ENCODE results near the gene SVOPL. TPM values are rescaled to one million over a fixed set of nuclear protein-coding genes. Genes with fewer than 3 reads are reported as not detected.

SVOPL gene
- total RNA-seq, 1 experiment from 2014 or later: not detected

- no peak for TF ChIP-seq SIN3A (IDR thresholded peaks at IDR 0.05; ENCODE audit: borderline replicate concordance, insufficient read depth, low read depth, low read length)
- no peak for TF ChIP-seq REST (IDR thresholded peaks at IDR 0.05; ENCODE audit: insufficient read depth in 1 of 2, low read depth in 2 of 2, low read length in 1 of 2)
- TF ChIP-seq TCF7L2 (IDR thresholded peaks at IDR 0.05; ENCODE audit: low read depth, low read length): no peak
- no peak for TF ChIP-seq CTCF (IDR thresholded peaks at IDR 0.05)
- no peak for TF ChIP-seq POLR2AphosphoS5 (IDR thresholded peaks at IDR 0.05; ENCODE audit: low read depth, low read length)
- no peaks in the 10 kb centered on the region for H3K36me3 ChIP-seq (ENCODE audit: control insufficient read depth, insufficient read depth, low read length)
- H3K27me3 ChIP-seq (ENCODE audit: control insufficient read depth, insufficient read depth, low read length): peaks cover 17% of the 10 kb centered on the region
- POLR2A ChIA-PET: no interaction called here
- in situ Hi-C loops (cut with HindIII; ENCODE audit: low pct_unique_long_range_greater_than_20kb, low sequenced_read_pairs): no loop called here
- no peaks in the 10 kb centered on the region for H3K9me3 ChIP-seq (ENCODE audit: control insufficient read depth, insufficient read depth, low read depth, low read length)
- CTCF ChIA-PET: no interaction called here
- no peak overlapping the region for H3K4me3 ChIP-seq (ENCODE audit: low read depth in 2 of 2, low read length in 2 of 2)
- intact Hi-C loops (cut with micrococcal nuclease; ENCODE audit: unreplicated experiment): no loop called here
- ATAC-seq (no peak), DNase-seq (ENCODE audit: low read depth, low spot score) (no peak)
- H3K4me1 ChIP-seq (ENCODE audit: control insufficient read depth, insufficient read depth, low read length): peaks cover 6% of the 10 kb centered on the region; the same call in 1 of the 2 replicates
- H3K27ac ChIP-seq (ENCODE audit: low read length): no peak overlapping the region
- no TSS peak for BruUV-seq (replicated peaks)
Observed at GRCh38 chr7:138669364-138669763, 31.8 kb downstream of the SVOPL start.

GRCh38 chr7:138668946-138669345 is 32.2 kb downstream of the SVOPL start:
- H3K9me3 ChIP-seq (ENCODE audit: control insufficient read depth, insufficient read depth, low read depth, low read length): no peaks in the 10 kb centered on the region
- no TSS peak for BruUV-seq (replicated peaks)
- no peak overlapping the region for H3K27ac ChIP-seq (ENCODE audit: low read length)
- peaks cover 6% of the 10 kb centered on the region; the same call in 1 of the 2 replicates for H3K4me1 ChIP-seq (ENCODE audit: control insufficient read depth, insufficient read depth, low read length)
- in situ Hi-C loops (cut with HindIII; ENCODE audit: low pct_unique_long_range_greater_than_20kb, low sequenced_read_pairs): no loop called here
- DNase-seq (ENCODE audit: low read depth, low spot score): no peak
- TF ChIP-seq REST (IDR thresholded peaks at IDR 0.05; ENCODE audit: insufficient read depth in 1 of 2, low read depth in 2 of 2, low read length in 1 of 2) (no peak), TCF7L2 (IDR thresholded peaks at IDR 0.05; ENCODE audit: low read depth, low read length) (no peak), CTCF (IDR thresholded peaks at IDR 0.05) (no peak), POLR2AphosphoS5 (IDR thresholded peaks at IDR 0.05; ENCODE audit: low read depth, low read length) (no peak), SIN3A (IDR thresholded peaks at IDR 0.05; ENCODE audit: borderline replicate concordance, insufficient read depth, low read depth, low read length) (no peak)
- H3K36me3 ChIP-seq (ENCODE audit: control insufficient read depth, insufficient read depth, low read length): no peaks in the 10 kb centered on the region
- peaks cover 17% of the 10 kb centered on the region for H3K27me3 ChIP-seq (ENCODE audit: control insufficient read depth, insufficient read depth, low read length)
- intact Hi-C loops (cut with micrococcal nuclease; ENCODE audit: unreplicated experiment): no loop called here
- no peak overlapping the region for H3K4me3 ChIP-seq (ENCODE audit: low read depth in 2 of 2, low read length in 2 of 2)
- ATAC-seq: no peak
- POLR2A ChIA-PET: no interaction called here
- CTCF ChIA-PET: no interaction called here
